ELF-1 (cell line): ENCODE data around the gene DYNLT1.

ENCODE experiments used
- DNase-seq: peaks from one replicate; pipeline ENCODE4 v3.0.0-alpha.2; 2016; ENCODE audit warnings: low read depth, low spot score

The DYNLT1 gene

GRCh38 chr6:158603261-158604047 is 41.1 kb downstream of the DYNLT1 start:
- no peak for DNase-seq

DNA sequence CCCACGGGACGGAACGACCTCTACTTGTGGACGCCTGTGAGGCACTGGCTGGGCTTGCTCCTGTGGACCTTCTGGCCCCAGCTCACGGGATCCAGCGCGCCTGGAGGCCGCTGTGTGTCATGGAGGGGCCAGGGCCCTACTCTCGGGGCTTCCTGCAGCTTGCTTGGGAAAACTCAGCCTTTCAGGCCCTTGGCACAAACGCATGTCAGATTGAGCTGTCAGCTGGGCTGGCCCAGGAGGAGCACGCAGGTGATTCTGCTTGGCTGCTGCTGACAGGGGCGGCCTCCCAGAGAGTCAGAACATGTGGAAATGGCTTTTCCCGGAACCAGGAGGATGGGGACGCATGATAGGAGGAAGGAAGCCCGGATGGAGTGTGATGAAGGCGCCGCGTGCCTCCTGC is 44.9 kb downstream of the DYNLT1 start:
- no peak for DNase-seq

DNA sequence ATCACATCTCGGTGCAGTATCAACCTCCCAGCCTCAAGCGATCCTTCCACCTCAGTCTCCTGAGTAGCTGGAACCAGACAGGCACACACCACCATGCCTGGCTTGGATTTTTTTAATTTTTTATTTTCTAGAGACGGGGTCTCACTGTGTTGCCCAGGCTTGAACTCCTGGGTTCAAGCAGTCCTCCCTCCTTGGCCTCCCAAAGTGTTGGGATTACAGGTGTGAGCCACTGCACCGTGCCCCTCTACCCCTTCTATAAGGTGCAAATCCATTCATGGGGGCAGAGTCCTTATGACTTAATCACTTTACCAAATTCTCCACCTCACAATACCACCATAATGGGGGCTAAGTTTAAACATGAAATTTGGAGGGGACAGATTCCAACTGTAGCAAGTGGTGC is 47.0 kb downstream of the DYNLT1 start:
- DNase-seq, result no peak

DNA sequence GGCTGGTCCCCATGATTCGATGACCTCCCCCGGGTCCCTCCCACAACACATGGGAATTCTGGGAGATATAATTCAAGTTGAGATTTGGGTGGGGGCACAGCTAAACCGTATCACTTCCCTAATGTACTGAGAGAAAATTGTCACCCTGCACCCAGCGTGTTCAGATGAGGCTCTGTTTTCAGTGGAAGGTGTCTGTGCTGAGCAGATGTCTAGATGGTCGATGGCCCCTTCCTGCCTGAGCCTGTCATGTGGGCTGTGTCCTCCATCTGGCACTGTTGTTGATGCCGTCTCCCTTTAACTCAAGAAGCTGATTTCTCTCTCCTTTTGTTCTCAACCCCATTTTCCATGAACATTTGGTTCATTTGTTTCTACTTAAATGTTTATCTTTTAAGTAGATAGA is 47.7 kb downstream of the DYNLT1 start:
- DNase-seq, result no peak

GRCh38 chr6:158595223-158595622 is 49.3 kb downstream of the DYNLT1 start:
- no peak for DNase-seq

- DNase-seq, result no peak
Measured at GRCh38 chr6:158593670-158594069, 50.9 kb downstream of the DYNLT1 start.

GRCh38 chr6:158591810-158592209 is 52.7 kb downstream of the DYNLT1 start:
- no peak for DNase-seq

GRCh38 chr6:158591134-158591809 is 53.3 kb downstream of the DYNLT1 start:
- no peak for DNase-seq

- no peak for DNase-seq
Measured at GRCh38 chr6:158589366-158589765, 55.2 kb downstream of the DYNLT1 start.

DNA sequence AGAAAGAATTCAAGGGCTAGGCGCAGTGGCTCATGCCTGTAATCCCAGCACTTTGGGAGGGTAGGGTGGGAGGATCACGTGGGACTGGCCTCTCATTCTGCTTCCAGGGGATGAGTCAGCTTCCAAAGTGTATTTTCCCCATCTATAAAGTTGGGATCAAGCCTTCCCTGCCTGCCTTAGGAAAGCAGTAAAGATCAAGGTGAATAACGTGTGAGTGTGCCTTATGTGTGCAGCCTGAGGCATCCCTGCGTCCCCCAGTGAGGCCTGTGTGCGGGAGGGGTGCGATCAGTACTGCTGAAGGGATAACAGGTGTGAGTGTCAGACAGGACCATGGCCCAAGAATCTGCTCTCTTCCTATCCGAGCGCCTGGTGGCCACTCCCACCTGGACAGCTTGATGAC is 57.9 kb downstream of the DYNLT1 start:
- no peak for DNase-seq
